Colon (tissue), 2 donors: Measurements from ENCODE around the gene CLIP2.

ENCODE experiments used
- FAIRE-seq: peaks from 2 replicates; lab custom pipeline; 2012; peaks lifted over from hg19 to GRCh38; lab: Jason Lieb, UNC
- donor health status: control.
- donor health status: control.

Gene CLIP2

DNA sequence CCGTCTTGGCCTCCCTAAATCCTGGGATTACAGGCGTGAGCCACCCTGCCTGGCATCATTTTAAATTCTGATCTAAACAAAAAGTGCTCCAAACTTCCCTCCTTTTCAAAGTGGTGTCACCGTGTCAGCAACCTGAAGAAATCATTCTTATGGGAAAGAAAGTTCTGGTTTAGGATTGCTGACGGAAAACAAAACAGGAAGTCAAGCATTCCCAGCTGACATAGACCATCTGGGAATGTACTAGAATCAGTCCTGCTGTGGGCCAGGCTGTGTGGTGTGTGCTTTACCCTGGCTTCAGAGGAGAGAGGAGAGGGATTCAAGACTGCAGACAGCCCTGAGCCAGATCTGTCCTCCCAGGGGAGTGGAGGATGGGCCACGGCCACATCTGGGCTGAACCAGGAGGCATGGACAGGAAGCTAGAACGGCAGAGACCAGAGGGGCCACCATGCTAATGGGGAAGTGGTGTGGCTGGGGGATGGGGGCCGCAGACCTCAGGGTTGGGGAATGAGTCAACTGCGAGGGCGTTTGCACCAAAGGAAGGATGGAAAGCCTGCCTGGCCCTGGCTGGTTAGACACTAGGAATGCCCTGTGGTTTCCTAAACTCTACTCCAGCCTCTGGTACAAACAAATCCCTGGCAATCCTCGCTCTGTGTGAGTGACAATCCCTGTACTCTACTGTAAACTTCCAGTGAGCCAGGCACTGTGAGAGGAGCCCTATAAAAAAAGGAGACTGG lies 16.7 kb upstream of the CLIP2 start:
- FAIRE-seq, result no peak

- FAIRE-seq, result no peak
Measured at GRCh38 chr7:74275401-74275881, 13.8 kb upstream of the CLIP2 start.

DNA sequence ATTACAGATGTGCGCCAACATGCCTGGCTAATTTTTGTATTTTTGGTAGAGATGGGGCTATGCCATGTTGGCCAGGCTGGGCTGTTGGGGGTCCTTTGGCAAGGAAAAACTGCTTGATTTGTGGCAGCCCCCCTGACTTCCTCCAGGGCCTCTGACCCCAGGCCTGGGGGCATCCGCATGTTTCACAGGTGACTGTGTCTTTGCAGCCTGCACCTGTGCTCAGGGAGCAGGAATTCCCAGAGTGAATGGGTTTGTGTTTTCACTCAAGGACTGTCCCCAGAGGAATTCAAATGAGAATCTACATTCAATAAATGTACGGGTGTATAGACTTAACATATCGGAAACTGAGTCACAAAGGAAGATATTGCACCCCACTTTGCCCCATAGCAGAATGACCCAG lies 11.6 kb upstream of the CLIP2 start:
- no peak for FAIRE-seq

DNA sequence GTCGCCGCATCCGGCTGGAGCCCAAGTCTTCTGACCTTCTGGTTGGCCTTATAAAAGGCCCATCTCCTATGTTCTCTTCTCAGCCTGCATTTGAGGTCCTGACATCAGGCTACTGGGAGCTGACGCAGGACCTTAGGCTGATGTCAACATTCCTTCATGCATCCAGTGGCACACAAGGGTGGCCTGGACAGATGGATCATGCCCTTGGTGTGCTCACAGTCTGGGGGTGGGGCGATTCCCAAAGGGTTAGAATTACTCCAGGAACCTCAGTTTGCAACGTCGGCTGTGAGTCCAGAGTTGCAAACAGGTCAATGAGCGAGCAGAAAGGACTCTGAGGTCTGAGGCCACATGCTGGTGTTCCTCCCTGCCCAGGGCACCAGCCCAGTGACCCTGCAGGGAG lies 8.2 kb upstream of the CLIP2 start:
- FAIRE-seq, result no peak

DNA sequence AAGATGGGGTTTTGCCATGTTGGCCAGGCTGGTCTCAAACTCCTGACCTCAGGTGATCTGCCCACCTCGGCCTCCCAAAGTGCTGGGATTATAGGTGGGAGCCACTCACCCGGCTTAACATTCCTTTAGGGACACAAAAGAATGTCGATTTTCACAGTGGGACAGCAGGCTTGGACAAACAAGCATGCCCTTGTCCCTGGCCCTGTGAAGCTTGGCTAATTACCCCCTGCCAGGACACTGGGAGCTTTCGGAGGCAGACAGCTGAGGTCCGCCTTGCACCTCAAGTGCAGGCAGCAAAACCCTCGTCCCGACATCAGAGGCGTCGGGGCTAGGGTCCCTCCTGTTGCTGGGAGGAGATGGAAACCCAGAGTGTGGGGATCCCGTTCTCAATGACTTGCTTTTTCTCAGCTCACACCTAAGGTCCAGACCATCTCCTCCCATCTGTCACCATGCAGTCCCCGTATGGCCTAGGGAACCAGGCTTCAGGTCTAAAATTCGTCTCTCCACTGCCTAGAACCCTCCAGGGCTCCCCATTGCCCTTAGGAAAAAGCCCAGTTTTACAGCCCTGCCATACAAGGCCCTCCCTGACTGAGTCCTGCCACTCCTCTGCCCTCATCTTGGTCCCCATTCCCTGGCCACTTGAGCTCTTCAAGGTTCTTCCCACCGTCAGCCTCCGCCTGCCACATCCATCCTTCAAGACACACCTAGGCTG lies 6.3 kb upstream of the CLIP2 start:
- FAIRE-seq, result no peak

DNA sequence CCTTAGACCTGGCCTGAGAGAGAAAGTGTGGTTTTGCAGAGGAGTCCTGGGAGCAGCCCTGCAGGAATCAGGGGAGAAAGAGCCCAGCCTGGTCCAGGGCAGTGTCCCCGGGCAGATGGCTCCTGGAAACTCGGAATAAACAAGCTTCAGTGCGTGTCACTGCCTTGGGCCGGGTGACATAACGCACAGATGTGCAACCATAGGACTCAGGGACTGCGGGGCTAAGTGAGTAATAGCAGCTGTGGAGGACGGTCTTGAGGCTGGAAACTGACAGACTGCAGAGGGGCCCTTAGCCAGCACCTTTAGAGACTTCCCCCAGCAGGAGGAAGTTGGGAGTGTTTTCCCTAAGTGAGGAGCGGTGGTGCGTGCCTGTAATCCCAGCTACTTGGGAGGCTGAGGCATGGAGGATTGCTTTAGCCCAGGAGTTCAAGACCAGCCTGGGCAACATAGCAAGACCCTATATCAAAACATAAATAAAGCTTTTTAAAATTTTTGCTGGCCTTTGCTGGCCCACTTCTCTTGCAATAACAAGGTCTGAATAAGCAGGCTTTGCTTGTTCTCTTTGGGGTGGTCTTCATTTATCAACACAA lies 5.3 kb upstream of the CLIP2 start:
- no peak for FAIRE-seq

DNA sequence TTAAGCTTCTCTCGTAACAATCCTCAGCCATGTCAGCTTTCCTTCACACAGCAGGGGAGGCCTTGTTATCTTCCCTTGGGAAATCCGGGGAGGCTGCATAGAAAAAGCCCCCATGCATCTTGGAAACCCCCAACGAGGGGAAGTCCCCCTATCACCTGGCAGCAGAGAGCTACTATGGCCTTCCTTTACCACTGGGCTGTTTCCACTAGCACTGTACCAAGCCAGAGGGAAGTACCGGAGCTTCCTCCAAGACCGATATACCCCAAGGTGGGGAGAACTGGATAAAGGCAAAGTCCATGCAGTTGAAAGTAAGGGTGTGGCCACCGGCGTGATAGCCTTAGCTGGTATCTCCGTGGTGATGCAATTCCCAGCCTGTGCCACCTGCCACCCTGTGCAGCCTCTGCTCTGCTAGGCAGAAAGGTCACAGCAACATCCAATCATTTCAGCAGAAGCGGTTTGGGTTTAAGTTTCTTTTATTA lies 4.4 kb upstream of the CLIP2 start:
- no peak for FAIRE-seq

DNA sequence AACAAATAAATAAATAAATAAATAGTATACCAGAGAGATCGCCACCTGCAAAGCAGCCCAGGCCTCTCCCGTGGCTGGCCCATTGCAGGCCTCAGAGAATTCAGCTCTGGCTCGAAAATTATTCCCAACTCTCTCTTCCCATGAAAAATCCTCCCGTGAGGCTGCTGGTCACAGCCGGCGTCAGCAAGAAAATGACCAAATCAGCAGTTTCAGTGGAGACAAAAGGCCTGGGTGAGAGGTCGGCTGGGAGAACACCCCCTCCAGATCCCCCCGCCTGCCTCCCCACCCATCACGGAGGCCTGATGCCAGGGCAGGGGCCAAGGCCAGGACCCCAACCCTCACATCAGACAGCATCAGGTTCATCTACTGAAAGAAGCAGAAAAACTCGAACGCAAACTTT lies 3.1 kb upstream of the CLIP2 start:
- no peak for FAIRE-seq

- FAIRE-seq, result no peak
Measured at GRCh38 chr7:74287303-74288033, 1.7 kb upstream of the CLIP2 start.

DNA sequence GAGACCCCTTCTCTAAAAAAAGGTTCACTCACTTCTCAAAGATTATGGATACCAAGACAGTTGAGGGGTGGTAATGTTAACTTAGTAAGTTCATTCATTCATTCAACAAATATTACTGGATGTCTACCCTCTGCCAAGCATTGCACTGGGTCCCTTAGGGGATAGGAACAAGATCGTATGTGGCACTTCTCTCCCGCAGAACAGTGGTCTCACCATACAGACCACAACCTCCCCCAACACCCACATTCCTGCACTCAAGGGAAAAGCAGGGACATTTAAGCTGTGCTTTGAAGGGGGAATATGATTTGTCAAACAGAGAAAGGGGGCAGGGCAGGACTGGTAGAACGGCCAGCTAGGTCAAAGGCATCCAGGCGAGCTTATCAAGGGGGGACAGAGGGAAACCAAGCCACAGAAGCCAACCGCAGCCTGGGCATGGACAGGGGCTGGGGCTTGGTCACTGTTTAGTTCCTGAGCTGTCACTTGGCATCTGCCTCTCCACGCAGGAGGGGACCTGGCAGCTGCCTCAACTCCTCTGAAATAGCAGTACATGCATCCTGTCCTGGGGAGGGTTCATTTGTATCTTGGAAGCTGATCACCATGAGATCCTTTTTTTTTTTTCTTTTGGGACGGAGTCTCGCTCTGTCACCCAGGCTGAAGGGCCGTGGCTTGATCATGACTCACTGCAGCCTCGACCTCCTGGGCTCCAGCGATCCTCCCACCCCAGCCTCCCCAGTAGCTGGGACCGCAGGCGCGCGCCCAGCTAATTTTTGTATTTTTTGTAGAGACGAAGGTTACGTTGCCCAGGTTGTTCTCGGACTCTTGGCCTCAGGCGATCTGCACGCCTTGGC lies 949 bp upstream of the CLIP2 start:
- FAIRE-seq, result no peak

- FAIRE-seq, result no peak
Measured at GRCh38 chr7:74289659-74290552, 699 bp downstream of the CLIP2 start.

DNA sequence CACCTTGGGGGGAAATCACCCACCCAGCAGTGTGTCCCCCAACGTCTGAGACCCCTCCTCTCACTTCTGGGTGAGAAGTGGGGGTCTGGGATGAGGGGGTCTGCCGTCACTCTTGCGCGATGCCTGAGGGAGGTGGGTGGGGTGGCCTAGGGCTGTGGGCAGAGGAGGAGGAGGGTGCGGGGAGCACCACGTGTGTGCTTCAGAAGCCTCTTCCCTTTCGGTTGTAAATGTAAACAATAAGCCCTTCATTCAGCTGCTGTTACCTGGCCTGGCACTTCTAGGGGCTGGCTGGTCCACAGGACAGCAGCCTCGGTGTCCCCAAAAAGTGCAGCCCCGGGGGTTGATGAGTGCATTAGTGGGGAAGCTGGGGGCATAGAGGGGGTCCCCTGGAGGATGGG lies 1.3 kb downstream of the CLIP2 start:
- no peak for FAIRE-seq

DNA sequence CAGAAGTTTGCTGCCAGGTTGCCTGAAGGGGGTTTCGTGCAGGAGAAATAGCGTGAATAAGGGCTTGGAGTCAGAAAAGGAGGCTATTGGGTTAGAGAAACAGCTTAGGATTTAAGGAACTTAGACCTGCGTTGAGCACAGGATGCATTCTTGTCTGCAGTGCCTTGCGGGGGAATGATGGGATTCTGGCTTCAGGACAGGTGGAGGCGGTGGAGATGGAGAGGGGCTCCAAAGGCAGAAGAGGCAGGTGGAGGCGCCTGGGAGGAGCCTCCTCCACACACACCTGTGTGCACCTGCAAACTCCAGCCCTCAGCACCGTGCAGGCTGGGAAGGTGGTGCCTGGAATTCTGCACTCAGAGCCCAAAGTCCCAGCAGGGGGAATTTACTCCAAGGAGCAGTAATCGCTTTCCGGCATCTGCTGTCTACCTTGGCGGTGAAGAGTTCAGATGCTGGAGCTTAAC lies 1.8 kb downstream of the CLIP2 start:
- FAIRE-seq, result no peak

DNA sequence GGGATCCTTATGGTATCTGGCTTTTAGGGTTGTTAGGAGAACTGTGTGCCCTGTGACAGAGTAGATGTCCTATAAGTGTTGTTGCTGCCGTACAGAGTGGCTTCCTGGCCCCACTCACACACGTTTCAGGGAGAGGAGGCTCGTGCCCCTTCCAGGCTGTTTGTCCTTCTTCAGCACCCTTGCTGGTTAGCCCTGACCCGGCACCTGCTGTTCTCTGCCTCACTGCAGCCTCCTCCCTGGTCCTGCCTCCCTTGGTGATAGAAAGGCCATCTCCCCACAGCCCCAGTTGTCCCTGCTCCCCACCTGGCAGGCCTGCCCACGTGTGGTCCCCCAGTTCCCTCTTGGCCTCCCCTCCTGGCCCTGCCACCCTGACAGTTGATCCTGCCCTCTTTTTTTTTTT lies 2.3 kb downstream of the CLIP2 start:
- FAIRE-seq, result no peak

DNA sequence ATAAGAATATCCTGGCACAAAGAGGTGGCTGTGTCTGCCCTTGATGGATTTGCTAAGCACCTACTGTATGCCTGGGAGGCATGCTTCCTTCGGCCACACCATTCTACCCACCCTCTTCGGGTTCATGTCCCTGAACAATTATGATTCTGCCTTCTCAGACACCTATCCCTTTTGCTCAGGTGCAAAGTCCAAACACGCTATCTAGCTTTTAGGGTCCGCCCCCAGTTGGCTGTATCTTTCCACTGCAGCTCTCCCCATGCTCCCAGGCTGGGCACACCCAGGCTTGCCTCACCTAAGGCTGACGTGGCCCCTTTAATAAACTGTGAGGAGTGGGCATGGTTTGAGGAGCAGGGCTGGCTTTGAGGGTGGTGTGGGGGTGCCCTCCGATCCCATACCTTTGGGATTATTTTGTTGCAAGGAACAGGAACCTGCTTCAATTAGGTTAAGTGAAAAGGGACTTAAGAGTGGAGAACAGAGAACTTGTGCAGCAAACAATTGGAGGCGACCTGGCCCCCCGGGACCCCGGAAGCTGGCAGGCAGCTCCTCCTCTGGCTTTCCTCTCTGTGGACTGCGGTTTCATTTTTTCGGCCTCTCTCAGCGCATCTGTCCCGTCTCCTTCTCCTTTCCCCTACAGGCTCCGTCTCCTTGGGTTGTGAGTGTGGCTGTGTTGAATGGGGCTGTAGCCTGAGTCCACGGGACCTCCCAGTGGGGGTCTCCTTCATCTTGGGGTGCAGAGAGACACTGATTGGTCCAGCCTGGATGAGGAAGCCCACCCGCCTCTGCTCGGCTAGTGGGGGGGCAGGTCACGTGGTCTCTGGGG lies 3.8 kb downstream of the CLIP2 start:
- FAIRE-seq, result no peak

GRCh38 chr7:74293577-74293908 lies 4.3 kb downstream of the CLIP2 start:
- no peak for FAIRE-seq

GRCh38 chr7:74294191-74294998 lies 5.2 kb downstream of the CLIP2 start:
- FAIRE-seq, result no peak

DNA sequence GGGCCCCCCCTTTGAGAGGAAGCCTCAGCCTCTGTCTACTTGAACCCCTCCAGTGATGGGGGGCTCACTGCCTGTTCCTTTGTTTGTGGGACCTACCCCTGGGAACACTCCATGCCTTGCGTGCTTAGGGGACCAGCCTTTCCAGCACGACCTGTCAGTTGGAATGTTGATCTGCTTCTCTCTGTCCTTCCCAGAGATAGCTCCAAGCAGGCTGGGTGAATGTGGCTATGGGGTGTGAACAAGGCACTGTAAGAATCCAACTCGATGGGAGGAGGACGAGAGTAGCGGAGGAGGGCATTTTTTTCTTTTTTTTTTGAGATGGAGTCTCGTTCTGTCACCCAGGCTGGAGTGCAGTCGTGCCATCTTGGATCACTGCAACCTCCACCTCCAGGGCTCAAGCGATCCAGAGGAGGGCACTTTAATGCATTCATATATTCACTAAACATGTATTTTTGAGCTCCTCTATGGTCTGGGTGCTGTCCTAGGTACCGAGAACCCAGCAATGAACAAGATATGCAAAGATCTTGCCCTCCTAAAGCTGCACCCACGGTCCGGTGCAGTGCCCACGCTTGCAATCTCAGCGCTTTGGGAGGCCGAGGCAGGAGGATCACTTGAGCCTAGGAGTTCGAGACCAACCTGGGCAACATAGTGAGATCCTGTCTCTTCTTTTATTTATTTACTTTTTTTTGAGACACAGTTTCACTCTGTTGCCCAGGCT lies 8.5 kb downstream of the CLIP2 start:
- no peak for FAIRE-seq
